NCI-H526 (cell line): ENCODE data around the gene FASTK.
A peak's percentile ranks its signal among the peaks of the same experiment; 100 is the strongest.

ENCODE experiments used
- DNase-seq, 2 experiments: peaks; one replicate each; lab custom pipeline; 2025; lab: John Stamatoyannopoulos, UW

The FASTK gene

DNA sequence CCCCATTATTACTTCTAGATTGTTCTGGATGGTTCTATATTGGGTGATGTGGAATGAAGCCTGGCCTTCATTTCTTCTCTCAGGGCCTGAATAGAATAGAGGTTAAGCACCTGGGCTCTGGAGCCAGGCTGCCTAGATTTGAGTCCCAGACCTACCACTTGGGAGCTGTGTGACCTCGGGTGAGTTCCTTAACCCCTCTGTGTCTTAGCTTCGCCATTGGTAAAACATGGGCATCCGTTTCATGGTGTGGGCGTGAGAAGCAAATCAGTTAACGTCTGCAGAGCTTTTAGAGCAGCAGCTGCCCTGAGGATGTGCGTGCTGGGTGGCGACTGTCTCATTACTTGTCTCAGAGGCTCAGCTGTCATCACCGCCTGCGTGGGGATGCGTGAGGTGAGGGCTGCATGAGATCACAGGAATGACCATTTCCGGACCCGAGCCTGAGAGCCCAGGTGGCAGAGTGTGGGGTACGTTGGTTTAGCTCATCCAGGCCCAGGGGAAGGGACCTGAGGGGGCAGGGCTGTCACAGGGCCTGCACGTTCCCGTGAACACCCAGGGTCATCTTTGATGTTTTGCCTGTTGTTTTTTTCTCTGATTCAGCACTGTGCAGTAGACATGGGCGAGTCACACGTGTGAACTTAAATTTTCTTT lies 15.3 kb upstream of the FASTK start:
- DNase-seq: no peak

GRCh38 chr7:151095123-151095797 lies 14.7 kb upstream of the FASTK start:
- no peak for DNase-seq

DNA sequence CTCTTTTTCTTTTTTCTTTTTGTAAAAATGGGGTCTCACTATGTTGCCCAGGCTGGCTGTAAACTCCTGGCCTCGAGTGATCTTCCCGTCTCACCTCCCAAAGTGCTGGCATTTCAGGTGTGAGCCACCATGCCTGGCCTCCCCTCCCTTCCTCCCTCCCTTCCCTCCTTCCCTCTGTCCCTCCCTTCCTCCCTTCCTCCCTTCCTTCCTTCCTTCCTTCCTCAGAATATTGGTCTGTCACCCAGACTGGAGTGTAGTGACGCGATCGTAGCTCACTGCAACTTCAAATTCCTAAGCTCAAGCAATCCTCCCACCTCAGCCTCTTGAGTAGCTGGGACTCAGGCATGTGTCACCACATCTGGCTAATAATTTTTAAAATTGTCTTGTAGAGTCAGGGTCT lies 14.1 kb upstream of the FASTK start:
- no peak for DNase-seq

DNA sequence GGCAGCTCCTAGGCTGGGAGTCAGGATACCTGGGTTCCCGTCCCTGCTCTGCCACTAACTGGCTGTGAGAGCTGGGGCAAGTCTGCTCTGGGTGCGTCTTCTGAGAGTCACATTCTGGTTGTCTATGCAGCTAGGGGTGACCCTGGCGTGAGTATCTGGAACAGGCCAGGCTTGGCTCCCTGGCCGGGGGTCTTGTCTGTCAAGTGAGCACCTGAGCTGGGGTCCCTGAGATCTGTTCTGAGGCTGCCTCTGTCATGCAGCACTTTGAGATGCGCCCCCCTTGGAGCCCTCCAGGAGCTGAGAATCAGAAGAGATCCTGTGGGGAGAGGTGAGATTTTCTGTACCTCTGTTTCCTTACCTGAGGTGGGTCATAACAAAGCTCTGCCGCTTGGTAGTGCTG lies 13.1 kb upstream of the FASTK start:
- DNase-seq: no peak

GRCh38 chr7:151091988-151092387 lies 11.4 kb upstream of the FASTK start:
- DNase-seq: no peak

DNA sequence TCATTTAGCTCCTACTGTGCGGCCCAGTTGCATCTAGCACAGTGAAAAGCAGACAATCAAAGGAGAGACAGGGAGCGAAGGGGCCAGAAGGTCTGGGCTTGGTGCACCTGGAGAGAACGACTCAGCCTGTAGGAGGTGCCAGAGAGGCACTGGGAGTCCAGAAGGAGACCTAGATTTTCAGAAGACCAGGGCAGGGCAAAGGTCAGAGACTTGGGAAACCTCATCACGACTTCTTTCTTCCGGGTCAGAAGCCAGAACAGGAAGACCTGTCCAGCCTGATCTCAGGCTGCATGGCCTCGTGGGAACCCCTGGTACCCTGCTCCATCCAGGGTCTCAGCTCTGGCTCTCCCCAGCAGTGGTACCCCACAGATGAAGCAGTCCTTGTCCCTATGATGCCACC lies 10.8 kb upstream of the FASTK start:
- peak in 1 of 2 experiments; percentile 31 for DNase-seq

- no peak for DNase-seq
These were observed 10.4 kb upstream of the FASTK start for GRCh38 chr7:151091003-151091402.

- no peak for DNase-seq
These were observed 9.5 kb upstream of the FASTK start for GRCh38 chr7:151089893-151090730.

- DNase-seq: peak in 1 of 2 experiments; percentile 63
These were observed 8.5 kb upstream of the FASTK start for GRCh38 chr7:151088856-151089699.

DNA sequence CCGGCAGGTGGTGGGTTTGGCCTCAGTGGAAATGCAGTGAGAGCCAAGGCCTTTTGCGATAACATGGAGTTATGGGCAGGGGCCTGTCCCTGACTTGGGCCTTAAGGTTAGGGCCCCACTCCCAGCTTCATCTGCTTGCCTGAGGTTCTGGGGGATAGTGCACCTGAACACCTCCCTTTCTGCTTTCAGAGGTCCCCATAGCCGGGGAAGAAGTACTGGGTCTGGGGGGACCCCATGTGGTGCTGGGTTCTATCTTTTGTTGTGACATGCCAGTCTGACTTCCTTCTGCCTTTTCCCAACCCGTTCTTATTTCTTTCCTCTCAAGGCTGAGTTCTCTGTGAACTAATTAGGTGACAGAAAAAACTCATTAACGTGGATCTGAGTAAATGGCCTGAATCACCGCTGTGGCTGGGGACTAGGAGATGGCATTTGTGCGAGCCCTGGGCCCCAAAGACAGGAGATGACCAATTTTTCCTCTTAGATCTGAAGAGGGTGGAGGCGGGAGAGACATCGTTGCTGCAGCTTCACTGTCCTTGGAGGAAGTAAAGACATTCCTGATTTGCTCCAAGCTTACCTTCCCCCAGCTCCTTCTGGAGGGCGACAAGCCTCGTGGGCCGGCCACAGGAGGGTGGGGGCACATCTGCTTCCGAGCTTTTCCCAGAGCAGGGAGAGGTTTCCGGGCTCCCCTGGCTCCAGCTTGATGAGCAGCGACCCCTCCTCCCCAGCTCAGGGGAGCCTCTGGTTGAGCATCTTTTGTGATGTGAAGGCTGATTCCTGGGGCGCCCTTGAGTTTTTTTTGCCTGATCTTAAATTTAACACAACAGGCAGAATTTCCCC lies 7.6 kb upstream of the FASTK start:
- peak in 1 of 2 experiments; percentile 53 for DNase-seq

- DNase-seq: peak in 1 of 2 experiments; percentile 82
These were observed 6.8 kb upstream of the FASTK start for GRCh38 chr7:151087245-151088018.

DNA sequence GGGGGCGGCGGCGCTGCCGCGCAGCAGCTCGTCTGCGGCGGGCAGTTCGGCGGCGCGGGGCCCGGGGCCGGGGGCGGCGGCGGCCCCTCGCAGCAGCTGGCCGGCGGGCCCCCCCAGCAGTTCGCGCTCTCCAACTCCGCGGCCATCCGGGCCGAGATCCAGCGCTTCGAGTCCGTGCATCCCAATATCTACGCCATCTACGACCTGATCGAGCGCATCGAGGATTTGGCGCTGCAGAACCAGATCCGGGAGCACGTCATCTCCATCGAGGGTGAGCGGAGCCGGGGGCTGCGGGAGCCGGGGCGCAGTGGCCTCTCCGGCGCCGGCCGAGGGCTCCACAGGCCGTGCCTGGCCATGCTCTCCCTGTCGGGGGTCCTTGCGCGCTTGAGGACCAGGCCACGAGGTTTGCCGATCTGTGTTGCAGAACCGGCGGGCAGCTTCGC lies 6.2 kb upstream of the FASTK start:
- peak in 1 of 2 experiments; percentile 69 for DNase-seq

- peak; percentile 68 to 93 for DNase-seq
These were observed 5.3 kb upstream of the FASTK start, which contains the start of gene AGAP3 for GRCh38 chr7:151085691-151086620. TSS of gene AGAP3 (plus strand) at chr7:151086475. CDS start at chr7:151086742, 267 bp downstream.

GRCh38 chr7:151085329-151085690 lies 4.7 kb upstream of the FASTK start:
- DNase-seq: no peak

- no peak for DNase-seq
These were observed 3.2 kb upstream of the FASTK start for GRCh38 chr7:151083824-151084160.

DNA sequence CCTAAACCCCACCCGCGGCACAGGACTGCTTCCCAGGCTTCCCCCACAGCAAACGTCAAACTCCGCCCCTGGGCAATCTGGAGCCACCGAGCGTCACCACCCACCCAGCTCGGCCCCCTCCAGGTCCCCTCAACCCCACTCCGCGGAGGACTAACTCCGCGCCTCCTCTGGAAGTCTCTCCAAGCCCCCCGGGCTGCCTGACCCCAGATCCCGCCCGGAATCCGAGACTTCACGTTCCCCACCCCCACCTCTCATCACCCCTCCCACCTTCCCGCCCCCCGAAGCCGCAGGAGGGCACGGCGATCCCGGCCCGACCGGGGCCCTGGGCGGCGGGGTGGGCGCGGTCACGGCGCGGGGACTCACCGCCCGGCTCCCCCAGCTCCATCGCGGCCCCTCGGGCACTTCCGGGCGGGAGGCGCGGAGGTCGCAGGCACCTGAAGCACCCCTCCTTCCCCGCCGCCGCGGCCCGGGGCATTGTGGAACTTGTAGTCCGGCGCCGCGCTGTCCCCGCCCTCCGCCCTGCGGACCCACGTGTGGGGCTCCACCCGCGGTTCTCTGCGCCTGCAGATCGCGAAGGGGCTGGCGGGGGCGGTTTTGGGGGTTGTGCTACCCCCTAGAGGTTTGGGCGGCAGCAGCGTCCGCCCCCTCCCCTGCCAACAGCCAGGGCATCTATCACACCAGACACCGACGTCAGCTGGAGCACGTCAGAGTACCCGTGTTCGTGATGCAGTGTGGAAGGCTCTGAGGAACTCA lies 2.6 kb upstream of the FASTK start, which contains the start of gene TMUB1:
TMUB1 (minus strand) TSS at position 423 of the 753 bp plus-strand sequence. CDS start 930 bp downstream, outside the sequence.
- peak; percentile 25 to 92 for DNase-seq

- DNase-seq: peak in 1 of 2 experiments; percentile 46
These were observed 1.8 kb upstream of the FASTK start for GRCh38 chr7:151082141-151083070.
